T-helper 2 cell treated with Interferon-gamma antibody and Interleukin-4, amounts not matched to agents 100 ng/mL and 5 ng/mL, for 36 hours (primary cell): ENCODE results near the gene NLGN2. TPM values are rescaled to one million over a fixed set of nuclear protein-coding genes. Genes with fewer than 3 reads are reported as not detected.

Experiments used
- intact Hi-C: fragments of 100-400 bp; cut with micrococcal nuclease; formaldehyde crosslinking; loops from one replicate; pipeline ENCODE4 v1.15.1; 2023
- total RNA-seq: library from RNA; stranded (reverse); gene quantifications from 2 replicates; pipeline ENCODE4 v1.2.3, GENCODE V29; 2022

Gene NLGN2
- total RNA-seq, 1 donor from 2014 or later, result 1.2 TPM

- intact Hi-C loops, result no loop called here
These were observed 14.7 kb upstream of the NLGN2 start for GRCh38 chr17:7392696-7393612.

GRCh38 chr17:7393613-7394451 is 13.8 kb upstream of the NLGN2 start:
- intact Hi-C loops, result loop anchor here (1.0 kb wide), 2 partner anchors 10 to 79 kb away; partner anchors contain the start of genes GPS2 and TMEM256

GRCh38 chr17:7394452-7395191 is 13.0 kb upstream of the NLGN2 start, which contains the start of gene PLSCR3:
Gene PLSCR3 (minus strand): TSS chr17:7394525. CDS start chr17:7394110, 415 bp downstream.
- intact Hi-C loops, result loop anchor here (1.0 kb wide), 2 partner anchors 10 to 79 kb away; partner anchors contain the start of genes GPS2 and TMEM256

- intact Hi-C loops, result no loop called here
These were observed 11.5 kb upstream of the NLGN2 start for GRCh38 chr17:7396147-7396546.

- intact Hi-C loops, result no loop called here
These were observed 9.0 kb upstream of the NLGN2 start for GRCh38 chr17:7398612-7399011.

GRCh38 chr17:7403043-7403726 is 4.5 kb upstream of the NLGN2 start:
- intact Hi-C loops, result loop anchor here (5.0 kb wide), 3 partner anchors 51 to 284 kb away; partner anchors contain the start of genes CTDNEP1, ELP5, KCTD11 and TP53

- intact Hi-C loops, result loop anchor here (5.0 kb wide), 3 partner anchors 51 to 284 kb away; partner anchors contain the start of genes CTDNEP1, ELP5, KCTD11 and TP53
These were observed 4.0 kb upstream of the NLGN2 start for GRCh38 chr17:7403727-7403976.

- intact Hi-C loops, result loop anchor here (1.0 to 5.0 kb wide), 6 partner anchors 10 to 283 kb away; partner anchors contain the start of genes CTDNEP1, ELP5, KCTD11 and PLSCR3
These were observed 3.5 kb upstream of the NLGN2 start, which contains the start of gene TMEM256 for GRCh38 chr17:7403977-7404736. Gene TMEM256 (minus strand): TSS chr17:7404097. CDS start chr17:7404084, 13 bp downstream.

GRCh38 chr17:7404737-7405349 is 2.8 kb upstream of the NLGN2 start:
- intact Hi-C loops, result loop anchor here (1.0 to 5.0 kb wide), 6 partner anchors 11 to 282 kb away; partner anchors contain the start of genes CTDNEP1, ELP5, KCTD11 and PLSCR3

- intact Hi-C loops, result no loop called here
These were observed 2.1 kb upstream of the NLGN2 start for GRCh38 chr17:7405350-7406234.

GRCh38 chr17:7406235-7406825 is 1.3 kb upstream of the NLGN2 start:
- intact Hi-C loops, result no loop called here

GRCh38 chr17:7407082-7407481 is 563 bp upstream of the NLGN2 start:
- intact Hi-C loops, result no loop called here

- intact Hi-C loops, result no loop called here
These were observed 645 bp downstream of the NLGN2 start for GRCh38 chr17:7408252-7408727.

GRCh38 chr17:7408863-7409262 is 1.2 kb downstream of the NLGN2 start:
- intact Hi-C loops, result no loop called here

- intact Hi-C loops, result no loop called here
These were observed 2.1 kb downstream of the NLGN2 start for GRCh38 chr17:7409716-7410115.

GRCh38 chr17:7410634-7411426 is 3.2 kb downstream of the NLGN2 start:
- intact Hi-C loops, result no loop called here

- intact Hi-C loops, result no loop called here
These were observed 3.7 kb downstream of the NLGN2 start for GRCh38 chr17:7411427-7411750.
